Measurements from ENCODE around the gene BROX.
"Not testable (repeated sequence)": the region's sequence is repeated elsewhere in the genome, so short reads cannot be mapped to it uniquely, and the experiment has no call there.

BROX gene

DNA sequence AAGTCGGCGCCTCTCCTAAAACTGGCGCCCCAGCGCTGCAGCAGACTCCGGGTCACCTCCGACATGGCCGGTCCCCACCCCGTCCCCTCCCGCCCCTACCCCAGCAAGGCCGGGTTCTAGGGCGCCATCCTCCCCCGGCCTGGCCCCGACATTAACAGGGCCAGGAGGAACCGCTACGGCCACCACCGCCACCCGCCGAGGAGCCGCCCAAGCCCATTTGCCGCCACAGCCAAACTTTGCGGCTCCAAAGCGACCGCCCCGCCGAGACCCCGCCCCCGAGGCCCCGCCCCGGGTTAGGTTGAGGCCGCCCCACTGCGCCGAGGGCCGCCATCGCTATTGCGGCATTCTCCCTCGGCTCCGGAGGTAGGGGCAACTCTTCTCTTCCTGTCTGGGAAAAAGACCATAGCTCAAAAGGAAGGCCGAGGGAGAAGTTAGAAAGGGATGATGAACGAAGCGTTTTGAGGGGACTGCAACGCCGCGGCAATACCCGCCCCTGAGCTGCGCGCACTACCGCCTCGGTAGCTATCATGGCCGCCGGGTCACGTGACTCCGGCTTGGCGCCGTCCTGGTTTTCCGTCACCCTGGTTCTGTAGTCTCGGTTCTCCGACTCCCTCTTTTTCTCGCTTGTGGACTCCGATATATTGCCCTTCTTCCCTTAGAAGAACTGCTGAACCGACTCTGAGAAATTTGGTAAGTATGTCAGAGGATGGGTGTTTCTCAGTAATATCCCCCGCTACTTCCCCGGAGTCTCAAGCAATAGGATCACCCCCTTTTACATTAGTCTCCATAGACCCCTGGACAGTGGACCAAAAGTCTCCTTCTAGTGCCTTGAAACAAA lies at the start of gene BROX, which contains the start of gene AIDA:
Gene BROX (plus strand): TSS at position 312 of the 838 bp plus-strand sequence. CDS start 3,136 bp downstream, outside the sequence.
Gene AIDA (minus strand): TSS at position 239 of the 838 bp plus-strand sequence. CDS start 174 bp downstream, at position 65.
- DNase-seq (ENCODE audit: low spot score) = peak; percentile 88

DNA sequence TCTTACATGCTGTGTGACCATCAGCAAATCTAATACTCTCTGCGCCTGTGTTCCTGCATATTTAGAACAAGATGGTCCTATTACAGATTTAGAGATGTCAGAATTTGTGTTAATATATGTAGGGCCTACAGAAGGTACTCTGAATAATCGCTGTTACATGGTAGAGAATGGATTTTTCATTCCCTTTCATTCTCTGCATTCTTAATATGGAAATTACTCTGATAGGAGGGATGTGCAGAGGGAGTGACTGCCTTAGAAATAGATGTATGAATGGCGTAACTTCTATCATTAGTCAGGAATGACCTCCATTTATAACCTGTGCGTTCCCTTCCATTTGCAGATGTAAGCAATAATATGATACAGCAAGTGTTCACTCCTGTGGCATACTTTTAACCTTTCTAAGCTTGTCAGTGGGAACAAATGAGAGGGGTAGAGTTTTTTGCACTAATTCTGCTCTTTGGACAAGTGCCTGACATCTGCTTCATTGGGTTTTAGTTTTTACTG lies 48.9 kb upstream of the BROX start:
- DNase-seq (ENCODE audit: low spot score) = no peak

GRCh38 chr1:222665964-222666363 lies 46.4 kb upstream of the BROX start:
- no peak for DNase-seq (ENCODE audit: low spot score)

GRCh38 chr1:222668184-222668583 lies 44.2 kb upstream of the BROX start:
- DNase-seq (ENCODE audit: low spot score) = not testable (repeated sequence)

DNA sequence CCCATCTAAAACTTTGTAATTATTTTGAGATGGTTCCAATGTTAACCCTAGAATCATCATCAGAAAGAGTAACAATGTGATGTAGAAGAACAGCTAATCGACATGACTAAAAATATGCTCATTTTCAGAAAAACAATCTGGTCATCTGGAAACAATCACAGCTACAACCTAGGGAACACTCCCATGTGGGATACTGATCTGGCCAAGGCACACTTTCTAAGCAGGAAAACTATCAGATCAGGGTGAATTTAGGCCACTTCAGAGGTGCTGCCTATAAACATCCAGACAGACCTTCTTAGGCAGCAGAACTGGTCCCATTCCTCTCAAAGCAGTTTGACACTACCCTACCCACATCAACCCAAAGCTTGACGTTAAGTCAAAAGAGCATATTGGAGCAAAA lies 43.3 kb upstream of the BROX start:
- DNase-seq (ENCODE audit: low spot score) = not testable (repeated sequence)

DNA sequence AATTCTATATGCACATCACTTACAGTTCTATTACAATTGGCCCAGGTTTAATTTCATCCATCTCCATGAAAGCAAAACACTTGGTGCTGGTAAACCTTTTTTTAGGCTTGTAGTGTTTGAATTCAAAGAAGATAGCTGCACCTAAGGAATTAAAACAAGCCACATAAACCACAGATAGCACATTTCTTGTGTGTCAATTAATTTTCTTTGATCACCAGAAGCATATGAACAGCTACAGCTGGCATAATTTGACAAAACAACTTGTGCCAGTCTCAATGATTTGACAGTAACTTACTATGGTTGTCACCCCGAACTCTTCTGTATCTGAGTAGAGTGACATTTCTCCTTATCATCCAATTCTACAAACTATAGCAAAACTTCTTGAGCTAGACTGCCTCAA lies 42.3 kb upstream of the BROX start:
- DNase-seq (ENCODE audit: low spot score) = no peak

- no peak for DNase-seq (ENCODE audit: low spot score)
Observed at GRCh38 chr1:222680080-222680479, 32.3 kb upstream of the BROX start.

- no peak for DNase-seq (ENCODE audit: low spot score)
Observed at GRCh38 chr1:222691016-222691415, 21.3 kb upstream of the BROX start.

- DNase-seq (ENCODE audit: low spot score) = no peak
Observed at GRCh38 chr1:222694927-222695326, 17.4 kb upstream of the BROX start.

DNA sequence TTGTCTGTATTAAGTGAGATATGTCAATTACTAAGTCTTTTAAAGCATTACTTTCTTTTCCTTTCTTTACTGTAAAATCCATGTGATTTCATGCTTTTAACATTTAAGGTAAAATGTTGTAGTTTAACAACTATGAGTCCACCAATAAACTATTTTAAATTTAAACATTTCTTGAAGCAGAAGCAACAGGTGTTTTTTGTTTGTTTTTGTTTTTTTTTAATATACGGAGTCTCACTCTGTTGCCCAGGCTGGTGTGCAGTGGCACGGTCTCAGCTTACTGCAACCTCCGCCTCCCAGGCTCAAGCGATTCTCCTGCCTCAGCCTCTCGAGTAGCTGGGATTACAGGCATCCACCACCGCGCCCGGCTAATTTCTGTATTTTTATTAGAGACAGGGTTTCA lies 15.6 kb upstream of the BROX start:
- no peak for DNase-seq (ENCODE audit: low spot score)

- no peak for DNase-seq (ENCODE audit: low spot score)
Observed at GRCh38 chr1:222697203-222697602, 15.2 kb upstream of the BROX start.

DNA sequence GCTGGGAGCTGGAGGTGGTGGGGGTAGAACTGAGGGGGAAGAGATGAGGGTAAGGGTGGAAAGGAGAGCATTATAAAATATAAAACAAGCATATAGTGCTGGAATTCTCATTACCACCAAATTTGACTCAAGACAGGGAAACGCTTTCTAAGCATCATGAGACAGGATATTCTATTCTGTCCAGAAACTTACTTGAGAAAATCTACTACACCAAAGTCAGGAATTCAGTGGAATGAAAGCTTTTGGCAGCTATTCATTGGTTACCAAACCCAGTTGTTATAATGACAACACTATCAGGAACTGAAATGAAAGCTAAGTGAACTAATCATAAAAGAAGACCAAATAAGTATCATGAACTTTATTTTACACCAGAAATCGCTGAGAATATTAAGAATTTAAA lies 14.5 kb upstream of the BROX start:
- no peak for DNase-seq (ENCODE audit: low spot score)

- DNase-seq (ENCODE audit: low spot score) = no peak
Observed at GRCh38 chr1:222702210-222702609, 10.2 kb upstream of the BROX start.

- DNase-seq (ENCODE audit: low spot score) = no peak
Observed at GRCh38 chr1:222704260-222704659, 8.1 kb upstream of the BROX start.

- no peak for DNase-seq (ENCODE audit: low spot score)
Observed at GRCh38 chr1:222706815-222707214, 5.5 kb upstream of the BROX start.

- no peak for DNase-seq (ENCODE audit: low spot score)
Observed at GRCh38 chr1:222709700-222710153, 2.6 kb upstream of the BROX start.

- peak; percentile 49 for DNase-seq (ENCODE audit: low spot score)
Observed at GRCh38 chr1:222711319-222712252, 778 bp upstream of the BROX start.

GRCh38 chr1:222713091-222713961 lies 962 bp downstream of the BROX start:
- DNase-seq (ENCODE audit: low spot score) = peak; percentile 97

DNA sequence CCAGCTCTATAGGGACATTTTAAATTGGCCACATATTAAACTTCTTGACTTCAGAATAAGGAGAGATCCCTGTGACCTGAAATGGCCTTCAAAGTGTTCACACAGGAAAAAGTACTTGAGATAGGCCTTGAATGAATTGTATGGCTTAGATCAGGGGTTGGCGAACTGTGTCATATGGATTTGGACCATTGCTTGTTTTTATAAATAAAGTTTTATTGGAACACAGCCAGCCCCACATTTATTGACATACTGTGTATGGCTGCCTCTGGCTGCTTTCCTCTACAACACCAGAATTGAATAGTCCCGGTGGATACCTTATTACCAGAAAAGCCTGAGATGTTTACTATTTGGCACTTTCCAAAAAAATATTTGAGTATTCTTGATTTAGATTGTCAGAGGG lies 4.0 kb downstream of the BROX start:
- no peak for DNase-seq (ENCODE audit: low spot score)

- DNase-seq (ENCODE audit: low spot score) = no peak
Observed at GRCh38 chr1:222728746-222729145, 16.4 kb downstream of the BROX start.

- DNase-seq (ENCODE audit: low spot score) = no peak
Observed at GRCh38 chr1:222730866-222731265, 18.5 kb downstream of the BROX start.

Measured in cerebellar cortex (tissue), 1 donor.